HCT116 (cell line): ENCODE measurements around the gene WDR83. TPM values are rescaled to one million over a fixed set of nuclear protein-coding genes. Genes with fewer than 3 reads are reported as not detected.

Source experiments
- ATAC-seq: fragments of 200-7000 bp; cut with Tn5 transposase; 2 replicates; pipeline ENCODE4 v1.9.1; 2020; ENCODE audit warnings: mild to moderate bottlenecking, moderate library complexity
- BruUV-seq: library from RNA; stranded (reverse); fragments of 400-500 nt; replicated peaks from 2 replicates; lab custom pipeline; 2021; lab: Mats Ljungman, UMichigan
- CTCF ChIA-PET: fragments of 300-600 bp; sonication (Branson Sonifier 250); formaldehyde crosslinking; loops from one replicate; lab custom pipeline; 2021; ENCODE audit warnings: antibody characterized with exemption; lab: Charles Lee
- POLR2A ChIA-PET: fragments of 300-600, 350-600 bp; sonication (Branson Sonifier 250); formaldehyde crosslinking; loops from one replicate; lab custom pipeline; 2021; ENCODE audit warnings: antibody characterized with exemption; lab: Charles Lee
- RAD21 ChIA-PET, 2 experiments: fragments of 300-600 bp; sonication (Branson Sonifier 250); formaldehyde crosslinking; loops; one replicate each; lab custom pipeline; 2023; ENCODE audit warnings: low total read pairs in 2 of 2; ENCODE audit not compliant: uncharacterized antibody in 2 of 2, unreplicated experiment in 2 of 2, low non-redundant PET in 1 of 2; lab: Charles Lee
- DNase-seq: peaks from one replicate; pipeline ENCODE4 v3.0.0-alpha.2; 2010; ENCODE audit warnings: low read depth, low spot score
- H2AFZ ChIP-seq: fragments of 200-600 bp; shearing (Covaris generic), sonication (generic); 2 replicates; pipeline ENCODE4 v1.6.1; 2017; ENCODE audit warnings: low read depth, mixed run types, mixed read lengths, antibody characterized with exemption, low read length; ENCODE audit not compliant: poor library complexity, severe bottlenecking
- H3K27ac ChIP-seq: 2 replicates; pipeline ENCODE4 v1.5.1; 2012; ENCODE audit warnings: low read depth, low read length
- H3K27me3 ChIP-seq: fragments of 200-600 bp; sonication (generic); 2 replicates; pipeline ENCODE4 v1.6.1; 2016; ENCODE audit warnings: mixed run types, low read length, mixed read lengths; ENCODE audit not compliant: insufficient read depth
- H3K36me3 ChIP-seq, 2 experiments: fragments of 200-500 bp in 1 of 2; fragments of 200-600 bp in 1 of 2; sonication (Bioruptor generic) in 1 of 2; sonication (generic) in 1 of 2; 2 replicates each; pipeline versions ENCODE4 v1.5.1 to v1.6.1; 2014 to 2016; ENCODE audit warnings: low read length in 2 of 2, inconsistent platforms in 1 of 2, mixed read lengths in 1 of 2, mixed run types in 1 of 2; ENCODE audit not compliant: insufficient read depth in 2 of 2, control insufficient read depth in 1 of 2
- H3K4me1 ChIP-seq, 2 experiments: fragments of 200-600 bp in 1 of 2; sonication (generic) in 1 of 2; 2 replicates each; pipeline versions ENCODE4 v1.5.1 to v1.6.1; 2012 to 2017; ENCODE audit warnings: low read length in 2 of 2, inconsistent platforms in 1 of 2, mild to moderate bottlenecking in 1 of 2, mixed read lengths in 1 of 2, mixed run types in 1 of 2, moderate library complexity in 1 of 2; ENCODE audit not compliant: insufficient read depth in 2 of 2, control insufficient read depth in 1 of 2
- H3K4me2 ChIP-seq: fragments of 200-600 bp; sonication (generic); 2 replicates; pipeline ENCODE4 v1.6.1; 2017; ENCODE audit warnings: mixed run types, low read length, mixed read lengths
- H3K4me3 ChIP-seq, 2 experiments: fragments of 200-600 bp in 1 of 2; sonication (generic) in 1 of 2; replicated peaks in 1 of 2; 2 replicates each; pipeline ENCODE4 v1.5.1; 2011 to 2016; ENCODE audit warnings: low read length in 2 of 2, control low read depth in 1 of 2, low read depth in 1 of 2, mild to moderate bottlenecking in 1 of 2, mixed read lengths in 1 of 2, mixed run types in 1 of 2
- H3K79me2 ChIP-seq: fragments of 200-600 bp; sonication (generic); 2 replicates; pipeline ENCODE4 v1.6.1; 2017; ENCODE audit warnings: mild to moderate bottlenecking, mixed run types, low read length, moderate library complexity, mixed read lengths; ENCODE audit not compliant: insufficient read depth
- H3K9ac ChIP-seq: fragments of 200-600 bp; sonication (generic); 2 replicates; pipeline ENCODE4 v1.6.1; 2016; ENCODE audit warnings: low read length, mixed read lengths
- H3K9me2 ChIP-seq: fragments of 200-600 bp; sonication (generic), shearing (Covaris generic); 2 replicates; pipeline ENCODE4 v1.6.1; 2017; ENCODE audit warnings: mixed run types, mild to moderate bottlenecking, moderate library complexity; ENCODE audit not compliant: insufficient read depth
- H3K9me3 ChIP-seq, 2 experiments: fragments of 200-500 bp in 1 of 2; fragments of 200-600 bp in 1 of 2; sonication (Bioruptor generic) in 1 of 2; sonication (generic) in 1 of 2; 2 replicates each; pipeline ENCODE4 v1.6.1; 2014 to 2017; ENCODE audit warnings: low read length in 2 of 2, mixed read lengths in 2 of 2, inconsistent platforms in 1 of 2, low read depth in 1 of 2, mild to moderate bottlenecking in 1 of 2, mixed run types in 1 of 2, moderate library complexity in 1 of 2; ENCODE audit not compliant: control insufficient read depth in 1 of 2, insufficient read depth in 1 of 2
- H4K20me1 ChIP-seq: fragments of 200-600 bp; sonication (generic), shearing (Covaris generic); 2 replicates; pipeline ENCODE4 v1.6.1; 2017; ENCODE audit warnings: mixed run types, mild to moderate bottlenecking, moderate library complexity; ENCODE audit not compliant: insufficient read depth
- ATF3 ChIP-seq: IDR thresholded peaks from 2 replicates; pipeline ENCODE4 v1.6.1; 2012
- CBX3 ChIP-seq: IDR thresholded peaks from 2 replicates; pipeline ENCODE4 v1.6.1; 2012; ENCODE audit warnings: low read depth
- CEBPB ChIP-seq: IDR thresholded peaks from 2 replicates; pipeline ENCODE4 v1.6.1; 2012; ENCODE audit warnings: low read depth
- CTCF ChIP-seq, 3 experiments: fragments of 200-600 bp in 1 of 3; sonication (generic) in 1 of 3; IDR thresholded peaks in 2 of 3; conservative IDR thresholded peaks in 1 of 3; 2 replicates each; pipeline ENCODE4 v1.5.1; 2012 to 2017; ENCODE audit warnings: low read depth in 2 of 3, low read length in 2 of 3, antibody characterized with exemption in 1 of 3, borderline replicate concordance in 1 of 3, control low read depth in 1 of 3, mild to moderate bottlenecking in 1 of 3, mixed read lengths in 1 of 3, mixed run types in 1 of 3, moderate library complexity in 1 of 3; ENCODE audit not compliant: insufficient read depth in 1 of 3
- EGR1 ChIP-seq: IDR thresholded peaks from 2 replicates; pipeline ENCODE4 v1.6.1; 2012; ENCODE audit warnings: low read depth
- EZH2phosphoT487 ChIP-seq: fragments of 200-600 bp; IDR thresholded peaks from 2 replicates; pipeline ENCODE4 v1.6.1; 2018; ENCODE audit warnings: antibody characterized with exemption, borderline replicate concordance
- MAX ChIP-seq: IDR thresholded peaks from 2 replicates; pipeline ENCODE4 v1.6.1; 2012
- ZNF274 ChIP-seq: fragments of 200-500 bp; sonication (Bioruptor generic); IDR thresholded peaks from 2 replicates; pipeline ENCODE4 v1.6.1; 2014; ENCODE audit warnings: mild to moderate bottlenecking, low read depth, low read length, inconsistent platforms
- intact Hi-C: fragments of 100-400 bp; cut with micrococcal nuclease; formaldehyde crosslinking; loops from 2 replicates; pipeline ENCODE4 v1.10.0; 2022
- total RNA-seq: library from RNA; stranded (reverse); gene quantifications from one replicate; pipeline ENCODE4 v1.2.1, GENCODE V29; 2021; ENCODE audit not compliant: unreplicated experiment

Gene WDR83
- total RNA-seq, 1 experiment from 2014 or later, result 20.1 TPM

GRCh38 chr19:12626958-12627357, 39.6 kb upstream of the WDR83 start (continued):
- no peak for TF ChIP-seq CTCF (IDR thresholded peaks at IDR 0.05 in 2 of 3, conservative IDR thresholded peaks at IDR 0.05 in 1 of 3; ENCODE audit: borderline replicate concordance in 1 of 3, insufficient read depth in 1 of 3, low read depth in 2 of 3, low read length in 2 of 3)
- TF ChIP-seq MAX, result no peak
- no peak for TF ChIP-seq CEBPB
- no peak for TF ChIP-seq EZH2phosphoT487
- TF ChIP-seq EGR1, result no peak

- Histone ChIP-seq H3K79me2 (0 out of 2 replicates have a peak, but pooled peaks cover 3% of the 10 kb centered on the region), H3K27ac (no peak overlapping the region), H3K4me1 (no peaks in the 10 kb centered on the region), H3K9me3 (peaks cover 27 to 28% of the 10 kb centered on the region in 2 experiments; a peak in 3 of 4 replicates), H3K27me3 (no peaks in the 10 kb centered on the region), H3K36me3 (peaks cover 23 to 49% of the 10 kb centered on the region in 2 experiments), H3K9me2 (no peaks in the 10 kb centered on the region), H3K4me3 (no peak overlapping the region), H2AFZ (no peak overlapping the region), H4K20me1 (no peaks in the 10 kb centered on the region), H3K4me2 (no peak overlapping the region), H3K9ac (no peak overlapping the region)
- RAD21 ChIA-PET, result no interaction called here
- TF ChIP-seq ATF3 (no peak), CBX3 (0 out of 2 replicates have a peak, but pooled peaks have one; percentile 11), ZNF274 (peak; percentile 71)
- CTCF ChIA-PET, result no interaction called here
- no peak for ATAC-seq
- intact Hi-C loops, result no loop called here
- no TSS peak for BruUV-seq
- DNase-seq, result no peak
- POLR2A ChIA-PET, result no interaction called here
Observed at GRCh38 chr19:12628040-12629022, 38.3 kb upstream of the WDR83 start.
